K562 (cell line): ENCODE data around the gene TOM1. TPM values are rescaled to one million over a fixed set of nuclear protein-coding genes. Genes with fewer than 3 reads are reported as not detected.
A peak's percentile ranks its signal among the peaks of the same experiment; 100 is the strongest.

ENCODE experiments used
- NR2C2 ChIP-seq, 2 experiments: fragments of 200-800 bp in 1 of 2; sonication (Bioruptor generic) in 1 of 2; sonication (generic) in 1 of 2; formaldehyde crosslinking in 1 of 2; IDR thresholded peaks; 2 replicates each; pipeline versions ENCODE4 v1.6.1 to v1.8.0; 2016 to 2022; ENCODE audit warnings: mild to moderate bottlenecking in 1 of 2, missing compliant biosample characterization in 1 of 2, missing genetic modification characterization in 1 of 2, missing genetic modification reagents in 1 of 2
- ZNF121 ChIP-seq: sonication (generic); formaldehyde crosslinking; conservative IDR thresholded peaks from 2 replicates; pipeline ENCODE4 v1.8.0; 2022; ENCODE audit warnings: missing genetic modification reagents
- polyA plus RNA-seq, 8 experiments: library from polyadenylated mRNA; depleted of rRNA in 4 of 8; stranded (reverse) in 5 of 8; unstranded in 3 of 8; fragments of >200 nt; fragmentation: Nextera tagmentation in 2 of 8; fragmentation: Illumina TruSeq in 1 of 8; extraction: Ambion mirVana in 2 of 8; extraction: Trizol in 1 of 8; gene quantifications; 2 replicates each; pipeline versions ENCODE4 v1.2.1 to v1.2.3, GENCODE V29; 2011 to 2014; ENCODE audit warnings: inconsistent platforms in 1 of 8, missing spikeins in 1 of 8
- total RNA-seq, 7 experiments: library from RNA; depleted of rRNA in 6 of 7; stranded (reverse); fragments of >200 nt in 6 of 7; fragmentation: Illumina TruSeq in 2 of 7; extraction: Trizol in 2 of 7; gene quantifications; 2 replicates each; pipeline versions ENCODE4 v1.2.1 to v1.2.3, GENCODE V29; 2011 to 2021; ENCODE audit warnings: low replicate concordance in 1 of 7
- TF ChIP-seq, protein P1 (sequence below): fragments of 450-650 bp; IDR thresholded peaks from 2 replicates; pipeline ENCODE4 v1.6.1; 2017; ENCODE audit warnings: antibody characterized with exemption, mild to moderate bottlenecking
- TF ChIP-seq, protein P2 (sequence below): sonication (generic); formaldehyde crosslinking; IDR thresholded peaks from 2 replicates; pipeline ENCODE4 v1.8.0; 2023; ENCODE audit warnings: mild to moderate bottlenecking, missing genetic modification reagents

TOM1 gene
- total and polyA plus RNA-seq, 9 of the 15 experiments (the other 6 are each of a cell fraction or from before 2014, with no cell fraction given), result 0.64 to 20.6 (median 12.0) TPM

DNA sequence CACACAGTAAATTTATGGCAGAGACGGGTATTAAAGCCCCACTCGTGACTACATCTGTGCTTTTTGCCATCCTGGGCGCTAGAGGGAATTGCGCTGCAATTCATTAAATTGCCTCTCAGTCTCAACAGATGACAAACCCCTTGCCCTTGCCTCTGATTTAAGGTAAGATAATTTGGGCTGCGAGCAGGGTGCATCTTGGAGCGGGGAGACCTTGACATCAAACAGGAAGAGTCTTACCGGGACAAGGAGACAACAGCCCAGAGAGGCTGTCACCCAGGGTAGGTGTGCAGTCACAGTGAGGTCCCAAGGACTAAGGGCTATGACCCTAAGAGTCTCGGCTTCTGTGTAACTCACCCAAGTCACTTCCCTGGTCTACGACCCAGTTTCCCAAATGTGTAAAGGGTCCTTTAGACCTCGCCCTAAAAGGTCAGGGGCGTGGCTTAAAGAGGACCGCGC lies 449 bp upstream of the TOM1 start (continued):
- TF ChIP-seq, protein P1, sequence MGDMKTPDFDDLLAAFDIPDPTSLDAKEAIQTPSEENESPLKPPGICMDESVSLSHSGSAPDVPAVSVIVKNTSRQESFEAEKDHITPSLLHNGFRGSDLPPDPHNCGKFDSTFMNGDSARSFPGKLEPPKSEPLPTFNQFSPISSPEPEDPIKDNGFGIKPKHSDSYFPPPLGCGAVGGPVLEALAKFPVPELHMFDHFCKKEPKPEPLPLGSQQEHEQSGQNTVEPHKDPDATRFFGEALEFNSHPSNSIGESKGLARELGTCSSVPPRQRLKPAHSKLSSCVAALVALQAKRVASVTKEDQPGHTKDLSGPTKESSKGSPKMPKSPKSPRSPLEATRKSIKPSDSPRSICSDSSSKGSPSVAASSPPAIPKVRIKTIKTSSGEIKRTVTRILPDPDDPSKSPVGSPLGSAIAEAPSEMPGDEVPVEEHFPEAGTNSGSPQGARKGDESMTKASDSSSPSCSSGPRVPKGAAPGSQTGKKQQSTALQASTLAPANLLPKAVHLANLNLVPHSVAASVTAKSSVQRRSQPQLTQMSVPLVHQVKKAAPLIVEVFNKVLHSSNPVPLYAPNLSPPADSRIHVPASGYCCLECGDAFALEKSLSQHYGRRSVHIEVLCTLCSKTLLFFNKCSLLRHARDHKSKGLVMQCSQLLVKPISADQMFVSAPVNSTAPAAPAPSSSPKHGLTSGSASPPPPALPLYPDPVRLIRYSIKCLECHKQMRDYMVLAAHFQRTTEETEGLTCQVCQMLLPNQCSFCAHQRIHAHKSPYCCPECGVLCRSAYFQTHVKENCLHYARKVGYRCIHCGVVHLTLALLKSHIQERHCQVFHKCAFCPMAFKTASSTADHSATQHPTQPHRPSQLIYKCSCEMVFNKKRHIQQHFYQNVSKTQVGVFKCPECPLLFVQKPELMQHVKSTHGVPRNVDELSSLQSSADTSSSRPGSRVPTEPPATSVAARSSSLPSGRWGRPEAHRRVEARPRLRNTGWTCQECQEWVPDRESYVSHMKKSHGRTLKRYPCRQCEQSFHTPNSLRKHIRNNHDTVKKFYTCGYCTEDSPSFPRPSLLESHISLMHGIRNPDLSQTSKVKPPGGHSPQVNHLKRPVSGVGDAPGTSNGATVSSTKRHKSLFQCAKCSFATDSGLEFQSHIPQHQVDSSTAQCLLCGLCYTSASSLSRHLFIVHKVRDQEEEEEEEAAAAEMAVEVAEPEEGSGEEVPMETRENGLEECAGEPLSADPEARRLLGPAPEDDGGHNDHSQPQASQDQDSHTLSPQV, result no peak
- TF ChIP-seq ZNF121 (CRISPR knock-in tag) (peak; percentile 90), NR2C2 (CRISPR knock-in tag; IDR thresholded peaks at IDR 0.05) (no peak), NR2C2 (tag; IDR thresholded peaks at IDR 0.05) (peak; percentile 70)
- TF ChIP-seq, protein P2, sequence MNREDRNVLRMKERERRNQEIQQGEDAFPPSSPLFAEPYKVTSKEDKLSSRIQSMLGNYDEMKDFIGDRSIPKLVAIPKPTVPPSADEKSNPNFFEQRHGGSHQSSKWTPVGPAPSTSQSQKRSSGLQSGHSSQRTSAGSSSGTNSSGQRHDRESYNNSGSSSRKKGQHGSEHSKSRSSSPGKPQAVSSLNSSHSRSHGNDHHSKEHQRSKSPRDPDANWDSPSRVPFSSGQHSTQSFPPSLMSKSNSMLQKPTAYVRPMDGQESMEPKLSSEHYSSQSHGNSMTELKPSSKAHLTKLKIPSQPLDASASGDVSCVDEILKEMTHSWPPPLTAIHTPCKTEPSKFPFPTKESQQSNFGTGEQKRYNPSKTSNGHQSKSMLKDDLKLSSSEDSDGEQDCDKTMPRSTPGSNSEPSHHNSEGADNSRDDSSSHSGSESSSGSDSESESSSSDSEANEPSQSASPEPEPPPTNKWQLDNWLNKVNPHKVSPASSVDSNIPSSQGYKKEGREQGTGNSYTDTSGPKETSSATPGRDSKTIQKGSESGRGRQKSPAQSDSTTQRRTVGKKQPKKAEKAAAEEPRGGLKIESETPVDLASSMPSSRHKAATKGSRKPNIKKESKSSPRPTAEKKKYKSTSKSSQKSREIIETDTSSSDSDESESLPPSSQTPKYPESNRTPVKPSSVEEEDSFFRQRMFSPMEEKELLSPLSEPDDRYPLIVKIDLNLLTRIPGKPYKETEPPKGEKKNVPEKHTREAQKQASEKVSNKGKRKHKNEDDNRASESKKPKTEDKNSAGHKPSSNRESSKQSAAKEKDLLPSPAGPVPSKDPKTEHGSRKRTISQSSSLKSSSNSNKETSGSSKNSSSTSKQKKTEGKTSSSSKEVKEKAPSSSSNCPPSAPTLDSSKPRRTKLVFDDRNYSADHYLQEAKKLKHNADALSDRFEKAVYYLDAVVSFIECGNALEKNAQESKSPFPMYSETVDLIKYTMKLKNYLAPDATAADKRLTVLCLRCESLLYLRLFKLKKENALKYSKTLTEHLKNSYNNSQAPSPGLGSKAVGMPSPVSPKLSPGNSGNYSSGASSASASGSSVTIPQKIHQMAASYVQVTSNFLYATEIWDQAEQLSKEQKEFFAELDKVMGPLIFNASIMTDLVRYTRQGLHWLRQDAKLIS (CRISPR knock-in tag), result 0 out of 2 replicates have a peak, but pooled peaks have one; percentile 16
